NCI-H187 treated with DMSO at 0.1 percent for 48 hours (cell line): ENCODE results near the gene ALG12.

ENCODE experiments used
- DNase-seq: peaks from one replicate; lab custom pipeline; 2025; lab: John Stamatoyannopoulos, UW

ALG12 gene

GRCh38 chr22:49911881-49912625 lies 6.2 kb downstream of the ALG12 start:
- no peak for DNase-seq

DNA sequence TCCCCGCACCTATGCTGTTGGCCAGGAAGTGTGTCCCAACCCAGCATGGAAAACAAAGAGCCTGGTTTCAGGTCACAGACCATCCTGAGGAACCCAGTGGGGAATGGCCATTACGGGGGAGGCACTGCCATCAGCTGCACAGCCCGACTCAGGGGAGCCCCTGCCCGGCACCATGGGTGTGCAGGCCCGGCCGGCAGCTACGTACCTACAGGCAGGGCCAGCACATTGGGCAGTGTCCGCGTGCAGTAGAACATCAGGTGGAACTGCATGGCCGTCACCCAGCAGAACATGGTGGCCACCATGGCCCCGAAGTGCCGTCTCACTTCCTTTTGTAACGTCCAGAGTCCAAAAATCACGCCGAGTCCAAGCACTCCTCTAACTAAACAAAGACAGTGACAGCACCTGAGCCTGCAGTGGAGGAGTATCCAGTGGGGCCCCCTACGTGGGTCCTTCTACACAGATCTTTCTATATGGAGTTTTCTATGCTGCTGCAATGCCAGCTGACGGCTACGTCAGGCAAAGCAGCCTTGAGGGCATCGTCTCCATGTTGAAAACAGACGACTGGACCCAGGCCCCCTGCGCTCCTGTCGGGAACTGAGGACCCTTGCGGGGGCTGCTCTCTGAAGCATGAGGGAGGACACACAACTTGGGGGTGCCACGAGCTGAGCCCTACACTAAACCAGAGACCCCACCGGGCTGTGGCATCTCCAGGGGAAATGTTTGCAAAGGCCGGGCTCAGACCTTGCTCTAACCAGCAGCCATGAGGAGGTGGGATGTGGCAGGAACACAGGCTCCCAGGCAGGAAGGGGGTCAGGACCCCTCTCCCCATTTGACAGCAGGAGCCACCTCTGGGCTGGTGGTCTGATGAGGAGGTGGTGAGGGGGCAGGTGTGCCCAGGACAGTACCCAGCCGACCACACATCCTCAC lies 7.7 kb downstream of the ALG12 start:
- DNase-seq, result no peak

DNA sequence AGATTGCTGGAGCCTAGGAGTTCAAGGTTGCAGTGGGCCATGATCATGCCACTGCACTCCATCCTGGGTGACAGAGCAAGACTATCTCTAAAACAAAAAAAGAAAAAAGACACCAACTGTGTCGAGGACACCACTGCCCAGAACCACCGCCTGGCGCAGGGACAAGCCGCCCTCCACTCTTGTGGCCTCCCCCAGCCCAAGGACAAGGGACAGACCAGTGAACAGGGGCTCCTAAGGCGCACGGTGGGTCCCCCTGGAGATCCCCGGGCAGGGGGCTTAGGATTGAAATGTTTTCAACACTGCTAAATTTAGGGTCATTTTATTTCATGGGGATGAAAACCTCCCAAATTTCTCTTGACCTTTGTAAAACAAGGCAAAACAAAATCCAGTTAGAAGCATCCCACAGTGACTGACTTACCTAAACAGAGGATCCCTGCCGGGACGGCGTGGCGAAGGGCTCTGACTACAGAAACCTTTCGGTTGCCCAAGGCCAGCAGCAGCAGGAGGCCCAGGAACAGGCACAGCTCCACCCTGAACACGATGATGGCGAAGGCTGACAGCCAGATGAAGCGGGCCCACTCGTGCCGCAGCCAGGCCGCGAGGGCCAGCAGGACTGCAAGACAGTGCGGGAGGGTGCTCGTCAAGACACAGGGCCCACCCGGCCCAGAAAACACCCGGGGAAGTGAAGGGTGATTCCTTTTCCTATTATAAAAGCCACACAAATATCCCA lies 8.6 kb downstream of the ALG12 start:
- no peak for DNase-seq

DNA sequence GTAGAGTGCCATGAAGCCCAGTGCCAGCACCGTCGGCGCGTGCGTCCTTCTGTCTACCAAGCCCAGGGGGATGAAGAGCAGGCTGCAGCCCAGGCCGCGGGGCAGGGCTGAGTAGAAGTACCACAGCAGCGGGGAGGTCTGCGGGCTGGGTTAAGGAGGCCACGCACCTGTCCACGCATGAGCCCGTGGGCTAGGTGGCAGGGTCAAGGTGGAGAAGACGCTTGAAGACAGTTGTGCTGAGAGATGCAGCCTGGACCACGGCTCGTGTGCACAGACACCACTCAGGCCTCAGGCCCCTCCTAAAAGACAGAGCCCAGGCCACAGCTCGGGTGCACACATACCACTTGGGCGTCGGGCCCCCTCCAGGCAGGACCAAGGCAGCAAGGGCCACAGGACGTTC lies 10.4 kb downstream of the ALG12 start:
- no peak for DNase-seq

GRCh38 chr22:49906799-49907290 lies 11.4 kb downstream of the ALG12 start:
- DNase-seq, result no peak

DNA sequence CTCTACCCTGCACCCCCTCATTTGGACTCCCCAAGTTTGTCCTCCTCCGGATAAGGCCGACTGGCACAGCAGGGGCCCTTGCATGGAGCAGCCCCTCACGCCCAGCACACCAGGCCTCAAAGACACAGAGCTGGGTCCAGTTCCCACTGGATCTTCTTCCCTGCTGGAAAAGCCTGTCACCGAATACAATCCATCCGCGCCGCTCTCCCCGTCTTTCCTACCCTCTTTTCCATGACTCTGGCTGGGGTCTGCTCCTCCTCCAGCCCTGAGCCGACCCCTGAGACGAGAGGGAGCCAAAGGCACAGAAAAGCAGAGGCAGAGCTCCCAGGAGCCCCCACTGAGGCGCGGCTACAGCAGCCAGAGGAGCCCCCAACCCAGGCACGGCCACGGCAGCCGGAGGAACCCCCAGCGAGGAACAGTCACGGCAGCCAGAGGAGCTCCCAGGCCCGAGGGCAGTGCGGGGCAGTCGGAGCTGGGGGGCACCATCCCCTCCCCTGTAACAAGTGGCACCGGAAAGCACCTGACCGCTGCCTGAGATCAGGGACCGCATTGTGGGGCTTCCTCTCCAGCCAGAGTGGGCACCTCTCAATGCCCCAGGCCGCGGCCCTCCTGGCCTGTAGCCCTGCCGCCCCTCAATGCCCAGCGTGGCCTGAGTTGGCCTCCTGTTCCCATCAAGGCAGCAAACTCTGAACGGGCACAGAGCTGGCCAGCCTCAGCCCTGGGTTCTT lies 12.0 kb downstream of the ALG12 start:
- DNase-seq, result no peak

DNA sequence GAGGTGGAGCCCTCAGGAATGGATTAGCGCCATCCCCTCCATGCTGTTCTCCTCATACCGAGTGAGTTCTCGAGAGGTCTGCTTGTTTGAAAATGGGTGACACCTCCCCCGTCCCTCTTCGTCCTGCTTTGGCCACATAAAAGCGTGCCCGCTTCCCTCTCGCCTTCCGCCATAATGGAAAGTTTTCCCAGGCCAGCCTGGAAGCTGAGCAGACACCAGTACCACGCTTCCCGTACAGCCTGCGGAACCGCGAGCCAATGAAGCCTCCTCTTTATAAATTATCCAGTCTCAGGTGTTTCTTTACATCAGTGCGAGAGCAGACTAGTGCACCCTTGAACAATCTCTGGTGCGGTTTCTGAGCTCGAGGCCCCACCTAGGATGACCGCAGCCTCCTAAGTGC lies 12.8 kb downstream of the ALG12 start:
- no peak for DNase-seq

DNA sequence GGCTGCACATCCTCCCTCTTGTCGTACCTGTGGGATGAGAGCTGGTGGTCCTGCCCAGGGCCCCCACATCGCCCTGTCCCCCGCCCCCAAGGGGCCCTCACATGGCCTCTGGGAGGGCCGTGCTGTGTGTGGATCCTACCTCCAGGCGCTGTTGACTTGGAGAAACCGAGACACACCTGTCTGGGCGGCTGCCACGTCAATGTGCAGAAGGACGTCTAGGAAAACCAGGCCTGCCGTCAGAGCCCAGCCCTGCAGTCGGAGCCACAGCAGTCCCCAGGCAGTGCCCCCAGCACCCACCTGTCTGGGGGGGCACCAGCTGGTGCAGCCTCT lies 14.2 kb downstream of the ALG12 start:
- DNase-seq, result no peak

DNA sequence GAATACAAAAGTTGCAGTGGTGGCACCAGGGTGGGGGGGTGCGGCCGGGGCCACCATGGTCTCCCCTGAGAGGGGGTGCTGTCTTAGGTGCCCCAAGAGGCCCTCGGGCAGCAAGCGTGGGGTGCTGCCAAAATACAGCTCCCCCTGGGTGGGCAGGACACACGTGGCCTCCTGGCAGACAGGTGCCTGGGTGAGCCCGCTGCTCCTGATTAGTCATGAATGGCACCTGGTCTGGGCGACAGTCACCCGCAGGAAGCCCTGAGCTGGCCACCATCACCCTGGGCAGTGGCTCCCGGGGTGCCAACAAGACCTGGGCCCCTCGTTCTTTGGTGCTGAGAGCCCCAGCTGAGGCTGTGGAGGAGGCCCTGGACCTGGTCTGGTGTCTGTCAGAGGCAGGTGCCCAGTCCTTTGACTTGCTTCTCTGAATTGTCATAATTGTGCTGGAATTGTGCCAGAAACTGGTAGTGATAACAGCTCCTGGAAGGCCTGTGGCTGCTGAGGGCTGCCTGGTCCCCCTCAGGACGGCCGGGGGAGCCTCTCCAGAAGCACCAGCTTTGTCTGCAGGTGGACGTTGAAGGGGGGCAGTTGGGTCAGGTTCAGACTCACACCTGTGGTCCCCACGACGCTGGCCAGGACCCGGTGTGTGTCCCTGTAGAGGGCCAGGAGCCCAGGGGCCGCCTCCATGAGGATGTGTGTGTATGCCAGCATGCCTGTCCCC lies 14.8 kb downstream of the ALG12 start:
- no peak for DNase-seq

- no peak for DNase-seq
Observed at GRCh38 chr22:49901457-49901856, 16.8 kb downstream of the ALG12 start.

DNA sequence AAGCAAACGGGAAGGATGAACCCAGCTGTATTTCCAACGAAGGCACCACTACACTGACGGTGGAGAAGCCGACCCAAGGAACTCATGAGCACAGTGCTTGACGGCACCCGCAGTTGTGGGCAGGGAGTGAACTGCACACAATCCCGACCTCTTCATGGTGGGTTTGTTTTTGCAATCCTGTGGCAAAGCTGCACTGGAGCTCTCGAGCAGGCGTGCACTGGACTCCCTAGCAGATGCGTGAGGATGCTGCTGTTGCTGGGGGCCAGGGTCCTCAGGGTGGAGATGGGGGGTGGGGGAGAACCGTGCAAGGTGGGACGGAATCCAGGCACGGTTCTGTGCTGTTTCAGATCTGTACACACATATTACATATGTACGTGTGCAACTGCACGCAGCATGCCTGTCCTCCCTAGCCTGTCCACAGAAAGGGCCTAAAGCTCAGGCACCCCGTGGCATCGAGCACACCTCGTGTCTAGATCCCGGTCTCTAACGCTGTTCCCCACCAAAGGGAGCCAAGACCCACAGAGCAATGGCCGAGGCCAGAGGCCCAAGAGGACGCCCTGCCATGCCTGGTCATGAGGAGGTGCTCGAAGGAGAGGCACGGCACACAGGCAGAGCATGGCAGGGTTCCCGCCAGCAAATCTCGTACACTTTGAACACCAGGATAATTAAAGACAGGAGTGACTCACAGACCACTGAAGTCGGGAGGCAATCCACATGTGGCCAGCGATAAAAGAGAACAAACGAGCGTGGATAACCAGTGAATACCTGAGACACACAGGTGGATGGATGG lies 17.6 kb downstream of the ALG12 start:
- no peak for DNase-seq

DNA sequence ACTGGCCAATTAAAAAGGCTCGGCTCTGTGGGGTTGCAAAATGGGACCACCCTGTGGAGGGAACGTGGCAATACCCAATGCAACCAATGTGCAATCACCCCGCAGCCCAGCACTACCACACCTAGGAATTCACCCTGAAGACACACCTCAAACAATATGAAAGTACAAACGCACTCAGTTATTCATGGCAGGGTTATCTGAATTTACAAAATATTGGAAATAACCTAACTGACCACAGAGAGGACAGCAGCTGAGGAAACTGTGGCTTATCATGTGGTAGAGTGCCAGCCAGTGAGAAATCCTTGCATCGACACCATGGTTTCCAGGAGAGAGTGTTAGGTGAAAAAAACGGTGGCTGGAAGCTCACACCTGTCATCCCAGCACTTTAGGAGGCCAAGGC lies 18.7 kb downstream of the ALG12 start:
- DNase-seq, result no peak

DNA sequence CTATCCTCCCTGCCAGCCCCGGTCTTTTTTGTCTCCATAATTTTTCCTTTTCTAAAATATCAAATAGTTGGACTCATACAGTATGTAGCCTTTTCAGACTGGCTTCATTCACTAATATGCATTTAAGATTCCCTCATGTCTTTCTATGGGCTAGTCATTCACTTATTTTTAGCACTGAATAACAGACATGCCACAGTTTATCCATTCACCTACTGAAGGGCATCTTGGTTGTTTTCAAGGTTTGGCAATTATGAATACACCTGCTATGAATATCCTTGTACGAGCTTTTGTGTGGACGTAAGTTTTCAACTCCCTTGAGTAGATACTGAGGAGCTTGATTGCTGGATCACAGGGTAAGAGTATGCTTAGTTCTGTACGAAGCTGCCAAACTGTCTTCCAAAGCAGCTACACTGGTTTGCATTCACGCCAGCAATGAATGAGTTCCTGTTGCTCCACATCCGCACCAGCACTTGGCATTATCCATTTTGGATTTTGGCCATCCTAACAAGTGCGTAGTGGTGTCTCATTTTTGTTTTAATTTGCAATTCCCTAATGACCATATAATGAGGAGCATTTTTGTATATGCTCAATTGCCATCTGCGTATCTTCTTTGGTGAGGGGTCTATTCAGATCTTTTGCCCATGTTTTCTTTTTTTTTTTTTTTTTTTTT lies 21.1 kb downstream of the ALG12 start:
- no peak for DNase-seq

GRCh38 chr22:49896201-49896600 lies 22.0 kb downstream of the ALG12 start:
- DNase-seq, result no peak

- no peak for DNase-seq
Observed at GRCh38 chr22:49894322-49895054, 23.8 kb downstream of the ALG12 start.

DNA sequence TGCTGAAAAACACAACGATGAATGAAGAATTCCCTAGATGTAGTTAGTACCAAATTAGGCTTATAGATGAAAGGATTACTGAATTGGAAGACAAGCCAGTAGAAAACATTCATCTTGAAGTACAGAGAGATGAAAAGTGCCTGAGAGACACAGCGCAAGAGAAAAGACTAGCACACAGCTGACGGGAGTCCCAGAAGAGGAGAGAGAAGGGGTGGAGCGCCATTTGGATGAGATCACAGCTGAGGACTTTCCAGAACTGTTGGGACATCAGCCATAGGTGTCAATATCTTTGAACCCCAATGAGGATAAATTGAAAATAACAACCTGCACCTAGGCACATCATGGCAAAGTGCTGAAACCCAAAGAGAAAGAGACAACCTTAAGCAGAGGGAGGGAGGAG lies 25.2 kb downstream of the ALG12 start:
- no peak for DNase-seq

- DNase-seq, result no peak
Observed at GRCh38 chr22:49892226-49892899, 25.9 kb downstream of the ALG12 start.

DNA sequence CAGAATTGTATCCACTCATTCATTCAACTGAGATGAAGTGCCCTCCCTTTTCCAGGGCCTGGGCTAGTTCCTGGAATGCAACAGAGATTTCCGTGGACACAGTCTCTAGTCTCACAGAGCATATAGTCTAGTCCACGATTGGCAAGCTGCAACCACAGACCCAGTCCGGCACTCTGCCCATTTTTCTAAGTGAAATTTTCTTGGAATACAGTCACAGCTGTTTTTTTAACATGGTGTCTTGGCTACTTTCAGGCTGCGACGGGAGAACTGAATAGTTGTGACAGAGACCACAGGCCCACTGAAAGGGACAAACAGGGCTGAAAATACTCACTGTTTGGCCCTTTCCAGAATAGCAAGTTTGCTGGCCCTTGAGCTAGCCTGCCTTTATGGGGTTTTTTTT lies 29.2 kb downstream of the ALG12 start:
- DNase-seq, result no peak

GRCh38 chr22:49887702-49888101 lies 30.5 kb downstream of the ALG12 start:
- DNase-seq, result no peak
